ENCODE measurements around the gene CENPM.
"Not testable (repeated sequence)": the region's sequence is repeated elsewhere in the genome, so short reads cannot be mapped to it uniquely, and the experiment has no call there.

The CENPM gene

GRCh38 chr22:41968601-41969000, 21.6 kb upstream of the CENPM start:
- no peak for DNase-seq (ENCODE audit: low read depth)
- H3K4me3 ChIP-seq (ENCODE audit: low read depth, low read length), result no peak overlapping the region

DNA sequence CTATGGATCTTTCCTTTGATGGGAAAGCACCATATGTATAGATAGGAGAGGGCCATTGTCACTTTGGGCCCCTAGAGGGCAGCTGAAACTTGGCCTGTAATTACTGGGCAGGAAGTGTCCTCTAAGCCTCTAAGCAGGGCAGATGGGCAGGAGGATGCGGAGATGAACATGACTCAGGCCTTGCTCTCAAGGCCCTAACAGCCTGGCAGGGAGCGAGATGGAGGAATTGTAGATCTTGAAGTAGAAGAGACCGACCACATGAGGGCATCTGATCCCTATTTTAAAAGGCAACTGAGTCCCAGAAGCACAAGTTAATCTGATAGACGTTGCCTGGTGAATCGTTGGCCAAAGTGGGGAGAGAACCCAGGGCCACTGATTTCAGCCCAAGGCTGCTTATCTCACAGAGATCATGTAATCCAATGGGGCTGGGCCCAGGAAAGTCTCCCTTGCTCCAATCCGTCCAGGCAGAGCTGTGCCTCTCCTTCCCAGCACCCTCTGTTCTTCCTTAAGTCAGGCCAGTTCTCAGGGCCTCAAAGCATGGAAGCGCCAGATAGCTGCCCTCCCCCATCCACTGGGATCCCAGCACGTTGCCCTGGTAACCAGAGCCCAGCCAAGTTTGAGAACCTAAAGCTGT, 19.8 kb upstream of the CENPM start:
- no peak overlapping the region for H3K4me3 ChIP-seq (ENCODE audit: low read depth, low read length)
- peak; percentile 29 for DNase-seq (ENCODE audit: low read depth)

DNA sequence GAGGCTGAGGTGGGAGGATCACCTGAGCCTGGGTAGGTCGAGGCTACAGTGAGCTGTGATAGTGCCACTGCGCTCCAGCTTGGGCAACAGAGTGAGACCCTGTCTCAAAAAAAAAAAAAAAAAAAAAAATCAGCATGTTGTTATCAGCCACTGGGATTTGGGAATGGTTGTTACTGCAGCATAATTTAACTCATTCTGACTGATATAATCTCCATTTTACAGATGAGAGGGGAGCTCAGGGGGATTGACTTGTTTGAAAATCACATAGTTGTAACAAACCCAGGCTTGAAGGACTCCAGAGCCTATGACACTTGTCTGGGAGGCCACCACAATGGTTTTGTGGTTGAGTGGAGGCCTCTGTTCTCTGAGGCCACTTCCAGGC, 19.3 kb upstream of the CENPM start:
- DNase-seq (ENCODE audit: low read depth), result no peak
- H3K4me3 ChIP-seq (ENCODE audit: low read depth, low read length), result no peak overlapping the region

GRCh38 chr22:41964112-41964491, 17.1 kb upstream of the CENPM start:
- DNase-seq (ENCODE audit: low read depth), result no peak
- H3K4me3 ChIP-seq (ENCODE audit: low read depth, low read length), result no peak overlapping the region

- DNase-seq (ENCODE audit: low read depth), result peak; percentile 14
- no peak overlapping the region for H3K4me3 ChIP-seq (ENCODE audit: low read depth, low read length)
Observed at GRCh38 chr22:41963453-41964111, 16.6 kb upstream of the CENPM start.

- H3K4me3 ChIP-seq (ENCODE audit: low read depth, low read length), result no peak overlapping the region
- no peak for DNase-seq (ENCODE audit: low read depth)
Observed at GRCh38 chr22:41957941-41958556, 11.1 kb upstream of the CENPM start.

- no peak for DNase-seq (ENCODE audit: low read depth)
- no peak overlapping the region for H3K4me3 ChIP-seq (ENCODE audit: low read depth, low read length)
Observed at GRCh38 chr22:41952713-41953112, 5.8 kb upstream of the CENPM start.

DNA sequence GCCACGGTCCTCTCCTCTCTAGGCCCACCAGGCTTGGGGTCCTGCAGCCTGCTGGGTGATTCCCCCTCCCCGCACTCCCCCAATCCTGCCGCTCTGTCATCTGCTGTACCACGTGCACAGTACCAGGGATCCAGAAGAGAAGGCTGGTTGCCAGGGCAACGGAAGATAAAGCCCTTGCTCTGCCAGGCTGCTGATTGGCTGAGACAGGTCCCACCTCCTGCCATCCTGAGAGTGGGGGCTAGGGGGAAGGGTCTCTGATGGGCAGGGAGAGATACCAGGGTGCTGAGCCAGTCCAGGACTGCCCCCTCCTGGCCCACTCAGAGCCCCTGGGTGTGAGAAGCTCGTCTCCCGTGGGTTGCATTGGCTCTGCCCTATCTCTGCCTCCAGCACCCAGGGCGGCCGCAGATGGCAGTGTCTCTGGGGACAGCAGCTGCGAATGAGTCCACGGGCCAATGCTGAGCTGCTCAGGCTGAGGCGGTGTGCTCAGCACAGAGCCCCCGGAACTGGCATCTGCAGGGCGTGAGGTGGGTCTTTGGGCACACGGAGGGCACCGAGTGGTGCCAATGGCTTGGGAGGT, 5.0 kb upstream of the CENPM start, which contains the start of gene SMIM45:
Gene SMIM45 (plus strand): TSS at position 253 of the 577 bp plus-strand sequence.
- no peak for DNase-seq (ENCODE audit: low read depth)
- no peak within 1 kb of the TSS for H3K4me3 ChIP-seq (ENCODE audit: low read depth, low read length)

DNA sequence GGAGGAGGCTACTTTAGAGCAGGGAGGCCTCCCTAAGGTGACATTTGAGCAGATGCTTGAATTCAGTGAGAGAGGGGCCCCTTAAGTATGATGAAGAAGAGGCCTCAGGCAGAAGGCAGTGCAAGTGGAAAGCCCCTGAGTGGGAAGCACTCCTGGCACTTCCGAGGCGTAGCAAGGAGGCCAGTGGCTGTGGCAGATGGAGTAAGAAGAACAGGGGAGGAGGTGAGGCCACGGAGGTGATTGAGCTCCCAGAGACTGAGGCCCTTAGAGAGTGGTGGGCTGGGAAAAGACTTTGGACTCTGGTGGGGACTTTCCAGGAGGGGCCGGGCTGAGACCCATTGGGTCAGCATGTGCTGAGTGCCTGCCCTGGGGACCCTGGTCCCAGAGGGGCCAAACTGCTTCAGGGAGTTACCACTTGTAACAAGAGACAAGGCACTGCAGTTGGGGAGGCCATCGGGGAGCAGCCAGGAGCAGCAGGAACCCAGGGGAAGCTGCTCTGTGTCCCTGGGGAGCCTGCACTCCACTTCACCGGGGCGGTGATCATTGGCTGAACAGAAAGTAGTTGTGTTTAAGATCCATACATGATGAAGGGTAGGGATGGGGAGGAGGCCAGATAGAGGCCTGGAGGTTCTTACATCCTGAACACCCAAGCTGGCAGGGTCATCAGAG, 2.5 kb upstream of the CENPM start:
- DNase-seq (ENCODE audit: low read depth), result no peak
- no peak overlapping the region for H3K4me3 ChIP-seq (ENCODE audit: low read depth, low read length)

- not testable (repeated sequence) for H3K4me3 ChIP-seq (ENCODE audit: low read depth, low read length)
Observed at GRCh38 chr22:41948928-41949296, 2.0 kb upstream of the CENPM start.

DNA sequence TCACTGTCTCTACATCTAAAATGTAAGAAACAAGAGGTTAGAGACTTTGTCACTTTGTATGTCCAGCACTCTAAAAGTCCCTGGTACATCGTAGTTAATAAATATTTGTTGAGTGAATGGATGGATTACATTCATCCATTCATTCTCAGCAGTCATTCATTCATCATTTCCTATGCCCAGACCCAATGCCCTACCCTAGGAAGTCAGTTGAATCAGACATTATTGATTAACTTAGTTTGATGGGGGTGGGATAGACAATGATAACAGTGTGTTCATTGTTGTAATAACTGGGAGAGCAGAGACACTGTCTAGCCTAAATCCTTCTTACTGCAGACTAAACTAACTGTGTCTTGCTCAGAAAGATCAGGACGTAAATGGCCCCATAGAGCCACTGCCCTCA, 1.2 kb upstream of the CENPM start:
- no peak overlapping the region for H3K4me3 ChIP-seq (ENCODE audit: low read depth, low read length)
- DNase-seq (ENCODE audit: low read depth), result no peak

More at GRCh38 chr22:41948928-41949296, 2.0 kb upstream of the CENPM start:
- not testable (repeated sequence) for DNase-seq (ENCODE audit: low read depth)

- no peak for DNase-seq (ENCODE audit: low read depth)
- H3K4me3 ChIP-seq (ENCODE audit: low read depth, low read length), result peak overlapping the region; percentile 82
Observed at GRCh38 chr22:41947424-41948080, 600 bp upstream of the CENPM start.

DNA sequence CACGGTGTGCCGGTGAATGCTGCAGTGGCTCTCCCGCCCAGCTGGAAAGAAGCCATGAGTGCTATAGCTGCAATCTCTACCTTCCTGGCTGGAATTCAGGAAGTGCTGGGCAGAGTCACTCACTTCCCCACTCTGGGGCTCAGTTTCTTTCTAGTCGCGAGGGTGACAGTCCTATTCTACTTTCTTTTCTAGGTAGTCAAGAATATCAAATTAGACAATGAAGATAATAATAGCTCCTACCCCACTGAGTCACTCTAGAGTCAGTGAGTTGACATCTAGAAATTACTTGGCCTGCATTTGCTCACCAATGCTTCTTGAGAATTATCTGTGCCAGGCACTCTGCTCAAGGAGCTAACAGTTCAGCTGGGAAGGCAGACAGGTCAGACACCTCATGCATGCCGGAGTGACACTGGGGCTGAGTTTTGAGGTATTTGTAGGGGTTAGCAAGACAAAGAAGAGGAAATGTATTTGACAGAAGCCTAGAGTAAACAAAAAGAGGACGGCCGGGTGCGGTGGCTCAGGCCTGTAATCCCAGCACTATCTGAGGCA, 3.2 kb downstream of the CENPM start:
- DNase-seq (ENCODE audit: low read depth), result no peak
- no peak overlapping the region for H3K4me3 ChIP-seq (ENCODE audit: low read depth, low read length)

- H3K4me3 ChIP-seq (ENCODE audit: low read depth, low read length), result no peak overlapping the region
Observed at GRCh38 chr22:41940832-41941765, 5.9 kb downstream of the CENPM start.

GRCh38 chr22:41939981-41940831, 6.7 kb downstream of the CENPM start:
- DNase-seq (ENCODE audit: low read depth), result no peak
- no peak overlapping the region for H3K4me3 ChIP-seq (ENCODE audit: low read depth, low read length)

More at GRCh38 chr22:41940832-41941765, 5.9 kb downstream of the CENPM start:
- DNase-seq (ENCODE audit: low read depth), result peak; percentile 88

GRCh38 chr22:41936894-41937169, 10.1 kb downstream of the CENPM start:
- DNase-seq (ENCODE audit: low read depth), result no peak
- H3K4me3 ChIP-seq (ENCODE audit: low read depth, low read length), result no peak overlapping the region

DNA sequence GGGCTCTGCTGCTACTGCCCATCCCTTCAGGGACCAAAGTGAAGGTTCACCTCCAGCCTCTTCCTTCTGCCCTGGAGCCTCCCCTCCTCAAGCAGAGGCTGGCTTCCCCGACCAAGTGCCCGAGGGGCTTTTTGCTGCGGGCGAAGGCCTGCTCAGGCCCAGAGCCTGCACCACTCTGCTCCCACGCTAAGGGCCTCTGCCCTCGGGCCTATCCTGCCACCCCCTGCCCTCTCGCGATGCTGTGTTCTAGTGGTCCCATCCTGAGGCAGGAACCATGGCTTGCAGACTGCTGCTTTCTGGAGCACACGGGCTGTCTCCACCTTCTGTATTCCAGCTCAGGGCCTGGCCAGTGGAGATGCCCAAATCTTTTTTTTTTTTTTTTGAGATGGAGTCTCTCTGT, 11.4 kb downstream of the CENPM start:
- DNase-seq (ENCODE audit: low read depth), result no peak
- no peak overlapping the region for H3K4me3 ChIP-seq (ENCODE audit: low read depth, low read length)

- DNase-seq (ENCODE audit: low read depth), result no peak
- no peak overlapping the region for H3K4me3 ChIP-seq (ENCODE audit: low read depth, low read length)
Observed at GRCh38 chr22:41935015-41935351, 12.0 kb downstream of the CENPM start.

Measured in skeletal muscle cell (primary cell).